Measurements from ENCODE around the gene SOX1.

Gene SOX1

GRCh38 chr13:112071102-112071722 is 4.3 kb downstream of the SOX1 start:
- no peak for DNase-seq (ENCODE audit: low read depth in 2 of 2)
- TF ChIP-seq CTCF (IDR thresholded peaks at IDR 0.05; ENCODE audit: low read depth, low read length): no peak
- no peak overlapping the region for H3K4me3 ChIP-seq (replicated peaks in 1 of 2; ENCODE audit: low read depth in 2 of 2, low read length in 2 of 2)

GRCh38 chr13:112071723-112072533 is 5.0 kb downstream of the SOX1 start:
- no peak overlapping the region for H3K4me3 ChIP-seq (replicated peaks in 1 of 2; ENCODE audit: low read depth in 2 of 2, low read length in 2 of 2)
- no peak for TF ChIP-seq CTCF (IDR thresholded peaks at IDR 0.05; ENCODE audit: low read depth, low read length)
- DNase-seq (ENCODE audit: low read depth in 2 of 2): no peak

- H3K4me3 ChIP-seq (replicated peaks in 1 of 2; ENCODE audit: low read depth in 2 of 2, low read length in 2 of 2): no peak overlapping the region
- TF ChIP-seq CTCF (IDR thresholded peaks at IDR 0.05; ENCODE audit: low read depth, low read length): no peak
- DNase-seq (ENCODE audit: low read depth in 2 of 2): no peak
Observed at GRCh38 chr13:112072534-112073244, 5.7 kb downstream of the SOX1 start.

- H3K4me3 ChIP-seq (replicated peaks in 1 of 2; ENCODE audit: low read depth in 2 of 2, low read length in 2 of 2): no peak overlapping the region
Observed at GRCh38 chr13:112073245-112074138, 6.5 kb downstream of the SOX1 start.

GRCh38 chr13:112074139-112074865 is 7.4 kb downstream of the SOX1 start:
- no peak for TF ChIP-seq CTCF (IDR thresholded peaks at IDR 0.05; ENCODE audit: low read depth, low read length)
- no peak overlapping the region for H3K4me3 ChIP-seq (replicated peaks in 1 of 2; ENCODE audit: low read depth in 2 of 2, low read length in 2 of 2)
- no peak for DNase-seq (ENCODE audit: low read depth in 2 of 2)

More at GRCh38 chr13:112073245-112074138, 6.5 kb downstream of the SOX1 start:
- TF ChIP-seq CTCF (IDR thresholded peaks at IDR 0.05; ENCODE audit: low read depth, low read length): no peak
- no peak for DNase-seq (ENCODE audit: low read depth in 2 of 2)

Measured in cardiac fibroblast (primary cell).